ENCODE data around the gene MAPK14. TPM values are rescaled to one million over a fixed set of nuclear protein-coding genes. Genes with fewer than 3 reads are reported as not detected.
"Not testable (repeated sequence)": the region's sequence is repeated elsewhere in the genome, so short reads cannot be mapped to it uniquely, and the experiment has no call there.

The MAPK14 gene
- total RNA-seq, 1 donor from 2014 or later: 65.0 TPM

- H3K4me3 Mint-ChIP-seq: no peak overlapping the region
- Histone ChIP-seq H2AFZ (replicated peaks) (no peak overlapping the region), H3K4me1 (no peaks in the 10 kb centered on the region), H3K79me2 (ENCODE audit: low read depth) (no peaks in the 10 kb centered on the region), H4K20me1 (ENCODE audit: low read depth) (no peaks in the 10 kb centered on the region), H3K4me3 (no peak overlapping the region), H3K27me3 (no peaks in the 10 kb centered on the region), H3K9ac (no peak overlapping the region), H3K27ac (no peak overlapping the region), H3K36me3 (peaks cover 31% of the 10 kb centered on the region), H3F3A (ENCODE audit: low read depth) (no peaks in the 10 kb centered on the region), H3K4me2 (no peak overlapping the region), H3K9me3 (ENCODE audit: low read depth) (peaks cover 20% of the 10 kb centered on the region)
- TF ChIP-seq EZH2 (IDR thresholded peaks at IDR 0.05): no peak
- TF ChIP-seq CTCF (IDR thresholded peaks at IDR 0.05): no peak
- TF ChIP-seq EZH2phosphoT487 (IDR thresholded peaks at IDR 0.05): no peak
- H3K27me3 Mint-ChIP-seq (ENCODE audit: insufficient read depth, low read depth): no peaks in the 10 kb centered on the region
- peaks cover 55% of the 10 kb centered on the region for H3K36me3 Mint-ChIP-seq
- no peak for DNase-seq (ENCODE audit: low spot score)
- no peaks in the 10 kb centered on the region for H3K4me1 Mint-ChIP-seq
- no peak overlapping the region for H3K27ac Mint-ChIP-seq
- H3K9me3 Mint-ChIP-seq: peaks cover 26% of the 10 kb centered on the region
Measured at GRCh38 chr6:36079601-36080000, 52.0 kb downstream of the MAPK14 start.

DNA sequence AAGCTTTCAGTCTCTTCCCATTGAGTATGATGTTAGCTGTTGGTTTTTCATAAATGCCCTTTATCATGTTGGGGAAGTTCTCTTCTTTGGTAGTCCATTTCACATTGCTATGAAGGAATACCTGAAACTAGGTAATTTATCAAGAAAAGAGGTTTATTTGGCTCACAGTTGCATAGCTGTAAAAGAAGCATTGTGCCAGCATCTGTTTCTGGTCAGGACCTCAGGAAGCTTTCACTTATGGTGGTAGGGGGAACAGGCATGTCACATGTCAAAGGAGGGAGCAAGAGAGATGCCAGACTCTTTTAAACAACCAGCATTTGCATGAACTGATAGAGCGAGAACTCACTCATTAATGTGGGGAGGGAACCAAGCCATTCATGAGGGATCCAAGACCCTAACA lies 54.7 kb downstream of the MAPK14 start:
- Mint-ChIP-seq H3K9me3 (peaks cover 46% of the 10 kb centered on the region), H3K4me3 (no peak overlapping the region), H3K27me3 (ENCODE audit: insufficient read depth, low read depth) (no peaks in the 10 kb centered on the region), H3K4me1 (no peaks in the 10 kb centered on the region), H3K36me3 (peaks cover 72% of the 10 kb centered on the region), H3K27ac (no peak overlapping the region)
- no peak for TF ChIP-seq CTCF (IDR thresholded peaks at IDR 0.05)
- no peak for TF ChIP-seq EZH2 (IDR thresholded peaks at IDR 0.05)
- TF ChIP-seq EZH2phosphoT487 (IDR thresholded peaks at IDR 0.05): no peak
- no peaks in the 10 kb centered on the region for H3F3A ChIP-seq (ENCODE audit: low read depth)
- H4K20me1 ChIP-seq (ENCODE audit: low read depth): no peaks in the 10 kb centered on the region
- DNase-seq (ENCODE audit: low spot score): no peak
- no peak overlapping the region for H2AFZ ChIP-seq (replicated peaks)
- H3K9me3 ChIP-seq (ENCODE audit: low read depth): peaks cover 20% of the 10 kb centered on the region
- peaks cover 31% of the 10 kb centered on the region for H3K36me3 ChIP-seq
- H3K79me2 ChIP-seq (ENCODE audit: low read depth): no peaks in the 10 kb centered on the region
- H3K27ac ChIP-seq: no peak overlapping the region
- no peaks in the 10 kb centered on the region for H3K27me3 ChIP-seq
- H3K4me1 ChIP-seq: no peaks in the 10 kb centered on the region
- H3K4me3 ChIP-seq: no peak overlapping the region
- H3K4me2 ChIP-seq: no peak overlapping the region
- H3K9ac ChIP-seq: no peak overlapping the region

DNA sequence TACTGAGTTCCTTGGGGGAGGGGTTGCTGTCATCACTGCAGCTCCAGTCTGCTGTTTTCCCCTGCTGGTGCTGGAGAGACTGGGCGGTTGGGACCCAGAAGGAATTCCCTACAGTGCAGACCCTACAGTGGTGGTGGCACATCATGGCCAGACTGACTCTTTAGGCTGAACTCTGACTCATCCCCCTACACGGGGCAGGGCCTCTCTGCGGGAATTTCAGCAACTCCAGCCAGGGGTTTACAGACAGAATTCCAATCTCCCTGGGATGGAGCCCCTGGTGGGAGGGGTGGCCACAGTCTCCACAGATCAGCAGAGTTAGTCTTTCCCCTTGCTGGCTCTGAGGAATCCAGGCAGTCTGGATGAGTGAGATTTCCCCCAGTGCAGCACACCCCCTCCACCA lies 55.8 kb downstream of the MAPK14 start:
- H3K4me3 ChIP-seq: no peak overlapping the region
- no peak for DNase-seq (ENCODE audit: low spot score)
- H3K36me3 Mint-ChIP-seq: peaks cover 80% of the 10 kb centered on the region
- no peak overlapping the region for H3K27ac Mint-ChIP-seq
- H3K27me3 Mint-ChIP-seq (ENCODE audit: insufficient read depth, low read depth): no peaks in the 10 kb centered on the region
- TF ChIP-seq EZH2 (IDR thresholded peaks at IDR 0.05): no peak
- no peak for TF ChIP-seq EZH2phosphoT487 (IDR thresholded peaks at IDR 0.05)
- no peak for TF ChIP-seq CTCF (IDR thresholded peaks at IDR 0.05)
- H3K79me2 ChIP-seq (ENCODE audit: low read depth): no peaks in the 10 kb centered on the region
- no peak overlapping the region for H3K4me3 Mint-ChIP-seq
- H3K36me3 ChIP-seq: peaks cover 31% of the 10 kb centered on the region
- H3K4me2 ChIP-seq: no peak overlapping the region
- H3K27ac ChIP-seq: no peak overlapping the region
- no peaks in the 10 kb centered on the region for H4K20me1 ChIP-seq (ENCODE audit: low read depth)
- H2AFZ ChIP-seq (replicated peaks): no peak overlapping the region
- H3F3A ChIP-seq (ENCODE audit: low read depth): no peaks in the 10 kb centered on the region
- no peak overlapping the region for H3K9ac ChIP-seq
- peaks cover 25% of the 10 kb centered on the region for H3K9me3 ChIP-seq (ENCODE audit: low read depth)
- no peaks in the 10 kb centered on the region for H3K4me1 ChIP-seq
- H3K4me1 Mint-ChIP-seq: no peaks in the 10 kb centered on the region
- peaks cover 54% of the 10 kb centered on the region for H3K9me3 Mint-ChIP-seq
- H3K27me3 ChIP-seq: no peaks in the 10 kb centered on the region

GRCh38 chr6:36088204-36088603 lies 60.6 kb downstream of the MAPK14 start:
- H3K4me1 Mint-ChIP-seq; H3K36me3 ChIP-seq; H3F3A ChIP-seq (ENCODE audit: low read depth); H3K4me3 Mint-ChIP-seq; H3K9ac ChIP-seq; H3K4me3 ChIP-seq; H4K20me1 ChIP-seq (ENCODE audit: low read depth); H3K79me2 ChIP-seq (ENCODE audit: low read depth); H3K27ac Mint-ChIP-seq; H3K9me3 ChIP-seq (ENCODE audit: low read depth); H3K27ac ChIP-seq; H3K4me1 ChIP-seq; H2AFZ ChIP-seq (replicated peaks); H3K27me3 ChIP-seq; H3K27me3 Mint-ChIP-seq (ENCODE audit: insufficient read depth, low read depth); DNase-seq (ENCODE audit: low spot score); H3K4me2 ChIP-seq: not testable (repeated sequence)
- Mint-ChIP-seq H3K36me3 (peaks cover 46% of the 10 kb centered on the region), H3K9me3 (peaks cover 34% of the 10 kb centered on the region)

All from neural progenitor cell (in vitro differentiated cells).